IMR-90 (cell line): ENCODE measurements around the gene TACR2. TPM values are rescaled to one million over a fixed set of nuclear protein-coding genes. Genes with fewer than 3 reads are reported as not detected.

Experiments used
- ATAC-seq: fragments of 200-7000 bp; cut with Tn5 transposase; 2 replicates; pipeline ENCODE4 v1.9.1; 2020; ENCODE audit warnings: low read depth, mild to moderate bottlenecking, moderate library complexity
- BruUV-seq: library from RNA; stranded (reverse); fragments of 400-500 nt; replicated peaks from 2 replicates; lab custom pipeline; 2021; lab: Mats Ljungman, UMichigan
- CTCF ChIA-PET: fragments of 300-600 bp; formaldehyde crosslinking; extraction: SDS; loops from one replicate; lab custom pipeline; 2021; ENCODE audit warnings: antibody characterized with exemption; lab: Yijun Ruan, JAX
- POLR2A ChIA-PET: fragments of 300-600 bp; sonication (Branson Sonifier 250); formaldehyde crosslinking; loops from one replicate; lab custom pipeline; 2022; ENCODE audit warnings: antibody characterized with exemption; ENCODE audit not compliant: unreplicated experiment; lab: Charles Lee
- DNase-seq: peaks from one replicate; pipeline ENCODE4 v3.0.0; 2013
- H2AFZ ChIP-seq: replicated peaks from 2 replicates; pipeline ENCODE3; 2013; ENCODE audit warnings: low read length, mild to moderate bottlenecking; ENCODE audit not compliant: poor library complexity
- H2AK5ac ChIP-seq: 2 replicates; pipeline ENCODE4 v1.6.1; 2013; ENCODE audit warnings: low read depth, low read length, inconsistent platforms
- H2AK9ac ChIP-seq: replicated peaks from 2 replicates; pipeline ENCODE3; 2013; ENCODE audit warnings: mild to moderate bottlenecking, low read depth, low read length, moderate library complexity; ENCODE audit not compliant: poor library complexity
- H2BK120ac ChIP-seq: 2 replicates; pipeline ENCODE4 v1.6.1; 2013; ENCODE audit warnings: low read depth, low read length, inconsistent platforms
- H2BK15ac ChIP-seq: 3 replicates; pipeline ENCODE4 v1.6.1; 2013; ENCODE audit warnings: low read depth, low read length, inconsistent platforms
- H2BK20ac ChIP-seq: 2 replicates; pipeline ENCODE4 v1.6.1; 2013; ENCODE audit warnings: low read depth, mild to moderate bottlenecking, inconsistent platforms, low read length, moderate library complexity
- H2BK5ac ChIP-seq: 2 replicates; pipeline ENCODE4 v1.6.1; 2013; ENCODE audit warnings: mild to moderate bottlenecking, low read depth, low read length, inconsistent platforms; ENCODE audit not compliant: poor library complexity, severe bottlenecking
- H3K14ac ChIP-seq: replicated peaks from 2 replicates; pipeline ENCODE4 v1.6.1; 2013; ENCODE audit warnings: low read depth, low read length, inconsistent platforms
- H3K18ac ChIP-seq: 2 replicates; pipeline ENCODE4 v1.6.1; 2013; ENCODE audit warnings: low read depth, low read length, control low read depth
- H3K23ac ChIP-seq: 2 replicates; pipeline ENCODE4 v1.6.1; 2013; ENCODE audit warnings: low read depth, low read length, inconsistent platforms
- H3K27ac ChIP-seq: 2 replicates; pipeline ENCODE4 v1.5.1; 2013; ENCODE audit warnings: mild to moderate bottlenecking, control low read depth, low read length; ENCODE audit not compliant: insufficient read depth
- H3K27me3 ChIP-seq: 2 replicates; pipeline ENCODE4 v1.6.1; 2013; ENCODE audit warnings: low read length; ENCODE audit not compliant: control insufficient read depth, insufficient read depth
- H3K36me3 ChIP-seq: 2 replicates; pipeline ENCODE4 v1.6.1; 2013; ENCODE audit warnings: low read length, mixed read lengths; ENCODE audit not compliant: control insufficient read depth, insufficient read depth
- H3K4ac ChIP-seq: 2 replicates; pipeline ENCODE4 v1.6.1; 2013; ENCODE audit warnings: low read depth, low read length, inconsistent platforms
- H3K4me1 ChIP-seq: 2 replicates; pipeline ENCODE4 v1.6.1; 2013; ENCODE audit warnings: low read length, mixed read lengths; ENCODE audit not compliant: control insufficient read depth, insufficient read depth
- H3K4me2 ChIP-seq: 2 replicates; pipeline ENCODE4 v1.6.1; 2013; ENCODE audit warnings: low read depth, mild to moderate bottlenecking, control low read depth, low read length, moderate library complexity
- H3K4me3 ChIP-seq: 2 replicates; pipeline ENCODE4 v1.5.1; 2013; ENCODE audit warnings: low read depth, mild to moderate bottlenecking, control low read depth, low read length, moderate library complexity; ENCODE audit not compliant: insufficient read depth
- H3K56ac ChIP-seq: 2 replicates; pipeline ENCODE4 v1.6.1; 2013; ENCODE audit warnings: low read length, inconsistent platforms; ENCODE audit not compliant: insufficient read depth; ENCODE audit errors: extremely low read depth
- H3K79me1 ChIP-seq, 2 experiments: 2 replicates each; pipeline ENCODE4 v1.6.1; 2013; ENCODE audit warnings: low read length in 2 of 2, inconsistent platforms in 1 of 2, low read depth in 1 of 2
- H3K9ac ChIP-seq: 2 replicates; pipeline ENCODE4 v1.6.1; 2013; ENCODE audit warnings: low read depth, low read length, control low read depth
- H3K9me1 ChIP-seq: 2 replicates; pipeline ENCODE4 v1.6.1; 2013; ENCODE audit warnings: low read length, inconsistent platforms; ENCODE audit not compliant: insufficient read depth
- H3K9me3 ChIP-seq: 2 replicates; pipeline ENCODE4 v1.6.1; 2013; ENCODE audit warnings: low read length; ENCODE audit not compliant: control insufficient read depth, insufficient read depth
- H4K20me1 ChIP-seq: 2 replicates; pipeline ENCODE4 v1.6.1; 2013; ENCODE audit warnings: low read length, inconsistent platforms; ENCODE audit not compliant: insufficient read depth
- H4K5ac ChIP-seq: 2 replicates; pipeline ENCODE4 v1.6.1; 2013; ENCODE audit warnings: mild to moderate bottlenecking, low read depth, low read length, control low read depth
- H4K8ac ChIP-seq, 2 experiments: 2 replicates each; pipeline ENCODE4 v1.6.1; 2013; ENCODE audit warnings: low read depth in 2 of 2, low read length in 2 of 2, control low read depth in 1 of 2, inconsistent platforms in 1 of 2
- H4K91ac ChIP-seq: 2 replicates; pipeline ENCODE4 v1.6.1; 2013; ENCODE audit warnings: low read depth, low read length, inconsistent platforms; ENCODE audit not compliant: insufficient read depth
- CHD1 ChIP-seq: IDR thresholded peaks from 2 replicates; pipeline ENCODE4 v1.6.1; 2012; ENCODE audit warnings: low read depth, low read length, improper control_type of control experiment
- MAZ ChIP-seq: IDR thresholded peaks from 2 replicates; pipeline ENCODE4 v1.6.1; 2012; ENCODE audit warnings: low read depth, mild to moderate bottlenecking, low read length, improper control_type of control experiment, moderate library complexity, borderline replicate concordance
- WGBS, 2 experiments: methylation state at CpG; one replicate each; pipeline versions ENCODE4 v1.1.5 to v1.1.7; 2013; ENCODE audit warnings: missing lambda C conversion rate in 2 of 2; ENCODE audit not compliant: insufficient read length in 1 of 2; ENCODE audit errors: extremely low coverage in 2 of 2; 5-methylcytosine and 5-hydroxymethylcytosine counted together
- dilution Hi-C: fragments of 300-500 bp; cut with HindIII; formaldehyde crosslinking; loops from one replicate; pipeline ENCODE4 v1.14.3; 2018; ENCODE audit warnings: low sequenced_read_pairs; ENCODE audit not compliant: unreplicated experiment
- in situ Hi-C: fragments of 300-500 bp; cut with MboI; formaldehyde crosslinking; loops from 3 replicates; pipeline ENCODE4 v1.14.3; 2019; ENCODE audit warnings: low sequenced_read_pairs, inconsistent platforms, mixed read lengths
- intact Hi-C: fragments of 100-400 bp; cut with micrococcal nuclease; formaldehyde crosslinking; loops from 2 replicates; pipeline ENCODE4 v1.10.0; 2022
- polyA plus RNA-seq, 3 experiments: library from polyadenylated mRNA; depleted of rRNA; stranded (reverse); fragments of >200 nt; gene quantifications; 2 replicates each; pipeline ENCODE4 v1.2.3, GENCODE V29; 2012; ENCODE audit warnings: low replicate concordance in 1 of 3
- total RNA-seq: library from RNA; depleted of rRNA; stranded (reverse); fragments of >200 nt; gene quantifications from 2 replicates; pipeline ENCODE4 v1.2.3, GENCODE V29; 2012
- TF ChIP-seq, protein P1 (sequence below): fragments of 150-350 bp; IDR thresholded peaks from 2 replicates; pipeline ENCODE4 v1.6.1; 2017; ENCODE audit warnings: mild to moderate bottlenecking, antibody characterized with exemption, low read length, low read depth

Gene TACR2
- total and polyA plus RNA-seq, 2 of the 4 experiments (the other 2 are of a cell fraction) = not detected

GRCh38 chr10:69414036-69415018 is 2.4 kb downstream of the TACR2 start:
- Histone ChIP-seq H4K5ac (no peak overlapping the region), H2BK5ac (no peak overlapping the region), H3K4me3 (no peak overlapping the region), H3K79me1 (no peaks in the 10 kb centered on the region), H2AK5ac (no peak overlapping the region), H2BK120ac (no peak overlapping the region), H3K27me3 (peaks cover 25% of the 10 kb centered on the region), H2BK20ac (no peak overlapping the region), H3K4me1 (peaks cover 3% of the 10 kb centered on the region; the same call in 1 of the 2 replicates), H3K9me1 (no peaks in the 10 kb centered on the region), H3K27ac (no peak overlapping the region), H2AK9ac (no peak overlapping the region), H3K4ac (no peak overlapping the region), H3K4me2 (no peak overlapping the region), H4K91ac (no peak overlapping the region), H3K14ac (no peak overlapping the region), H3K36me3 (no peaks in the 10 kb centered on the region), H4K20me1 (no peaks in the 10 kb centered on the region), H2AFZ (no peak overlapping the region), H3K23ac (no peak overlapping the region), H3K18ac (no peak overlapping the region), H3K9ac (no peak overlapping the region), H2BK15ac (no peak overlapping the region), H4K8ac (no peak overlapping the region), H3K56ac (no peak overlapping the region), H3K9me3 (no peaks in the 10 kb centered on the region)
- BruUV-seq = no TSS peak
- in situ Hi-C loops (loop anchor here (10.0 kb wide), 1 partner anchor 410 kb away; no protein-coding TSS in a partner anchor), dilution Hi-C loops (no loop called here), intact Hi-C loops (loop anchor here (5.0 to 10.0 kb wide), 2 partner anchors 407 to 630 kb away; no protein-coding TSS in a partner anchor)
- CTCF ChIA-PET = interaction anchor here (0.6 kb wide), 1 partner anchor 329 kb away, joined by 3 read pairs; no protein-coding TSS in a partner anchor
- WGBS, 2 experiments = 86% methylated on average over 5 of the region's 20 CpGs; no CpG with 5 or more reads in 1 of the 2 experiments
- no peak for TF ChIP-seq CHD1
- TF ChIP-seq, protein P1, sequence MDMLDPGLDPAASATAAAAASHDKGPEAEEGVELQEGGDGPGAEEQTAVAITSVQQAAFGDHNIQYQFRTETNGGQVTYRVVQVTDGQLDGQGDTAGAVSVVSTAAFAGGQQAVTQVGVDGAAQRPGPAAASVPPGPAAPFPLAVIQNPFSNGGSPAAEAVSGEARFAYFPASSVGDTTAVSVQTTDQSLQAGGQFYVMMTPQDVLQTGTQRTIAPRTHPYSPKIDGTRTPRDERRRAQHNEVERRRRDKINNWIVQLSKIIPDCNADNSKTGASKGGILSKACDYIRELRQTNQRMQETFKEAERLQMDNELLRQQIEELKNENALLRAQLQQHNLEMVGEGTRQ = no peak
- TF ChIP-seq MAZ = no peak
- no peak for DNase-seq
- POLR2A ChIA-PET = no interaction called here
- no peak for ATAC-seq
